Measurements from ENCODE around the gene CARMIL1.
"Not testable (repeated sequence)": the region's sequence is repeated elsewhere in the genome, so short reads cannot be mapped to it uniquely, and the experiment has no call there.

The CARMIL1 gene

DNA sequence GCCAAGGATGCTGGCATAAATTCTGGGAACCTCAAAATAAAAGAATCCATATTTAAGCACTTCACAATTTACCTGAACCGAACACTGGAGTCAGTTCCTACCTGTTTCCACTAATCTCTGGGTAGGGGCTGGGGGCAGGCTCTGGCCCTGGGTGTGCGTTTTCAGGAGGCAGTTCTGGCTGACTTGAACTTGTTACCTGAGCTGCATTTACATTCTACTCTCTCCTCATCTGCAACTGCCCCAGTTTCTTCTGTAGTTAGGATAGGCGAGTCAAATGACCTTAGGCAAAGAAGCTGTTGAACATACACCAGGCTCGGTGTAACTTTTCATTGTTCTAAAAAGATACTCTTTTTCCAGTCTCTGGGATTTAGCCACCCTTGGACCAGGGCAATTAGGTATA is 13.2 kb downstream of the CARMIL1 start:
- in situ Hi-C loops (cut with MboI; ENCODE audit: low sequenced_read_pairs, unreplicated experiment): no loop called here
- TF ChIP-seq, protein P1, sequence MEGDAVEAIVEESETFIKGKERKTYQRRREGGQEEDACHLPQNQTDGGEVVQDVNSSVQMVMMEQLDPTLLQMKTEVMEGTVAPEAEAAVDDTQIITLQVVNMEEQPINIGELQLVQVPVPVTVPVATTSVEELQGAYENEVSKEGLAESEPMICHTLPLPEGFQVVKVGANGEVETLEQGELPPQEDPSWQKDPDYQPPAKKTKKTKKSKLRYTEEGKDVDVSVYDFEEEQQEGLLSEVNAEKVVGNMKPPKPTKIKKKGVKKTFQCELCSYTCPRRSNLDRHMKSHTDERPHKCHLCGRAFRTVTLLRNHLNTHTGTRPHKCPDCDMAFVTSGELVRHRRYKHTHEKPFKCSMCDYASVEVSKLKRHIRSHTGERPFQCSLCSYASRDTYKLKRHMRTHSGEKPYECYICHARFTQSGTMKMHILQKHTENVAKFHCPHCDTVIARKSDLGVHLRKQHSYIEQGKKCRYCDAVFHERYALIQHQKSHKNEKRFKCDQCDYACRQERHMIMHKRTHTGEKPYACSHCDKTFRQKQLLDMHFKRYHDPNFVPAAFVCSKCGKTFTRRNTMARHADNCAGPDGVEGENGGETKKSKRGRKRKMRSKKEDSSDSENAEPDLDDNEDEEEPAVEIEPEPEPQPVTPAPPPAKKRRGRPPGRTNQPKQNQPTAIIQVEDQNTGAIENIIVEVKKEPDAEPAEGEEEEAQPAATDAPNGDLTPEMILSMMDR (IDR thresholded peaks at IDR 0.05; ENCODE audit: borderline replicate concordance, control extremely low read depth, extremely low read depth, insufficient read depth, missing control alignments): no peak
- DNase-seq (ENCODE audit: low spot score): no peak

- in situ Hi-C loops (cut with MboI; ENCODE audit: low sequenced_read_pairs, unreplicated experiment): no loop called here
- TF ChIP-seq, protein P1 (IDR thresholded peaks at IDR 0.05; ENCODE audit: borderline replicate concordance, control extremely low read depth, extremely low read depth, insufficient read depth, missing control alignments): no peak
- no peak for DNase-seq (ENCODE audit: low spot score)
These were observed 16.5 kb downstream of the CARMIL1 start for GRCh38 chr6:25295651-25296050.

DNA sequence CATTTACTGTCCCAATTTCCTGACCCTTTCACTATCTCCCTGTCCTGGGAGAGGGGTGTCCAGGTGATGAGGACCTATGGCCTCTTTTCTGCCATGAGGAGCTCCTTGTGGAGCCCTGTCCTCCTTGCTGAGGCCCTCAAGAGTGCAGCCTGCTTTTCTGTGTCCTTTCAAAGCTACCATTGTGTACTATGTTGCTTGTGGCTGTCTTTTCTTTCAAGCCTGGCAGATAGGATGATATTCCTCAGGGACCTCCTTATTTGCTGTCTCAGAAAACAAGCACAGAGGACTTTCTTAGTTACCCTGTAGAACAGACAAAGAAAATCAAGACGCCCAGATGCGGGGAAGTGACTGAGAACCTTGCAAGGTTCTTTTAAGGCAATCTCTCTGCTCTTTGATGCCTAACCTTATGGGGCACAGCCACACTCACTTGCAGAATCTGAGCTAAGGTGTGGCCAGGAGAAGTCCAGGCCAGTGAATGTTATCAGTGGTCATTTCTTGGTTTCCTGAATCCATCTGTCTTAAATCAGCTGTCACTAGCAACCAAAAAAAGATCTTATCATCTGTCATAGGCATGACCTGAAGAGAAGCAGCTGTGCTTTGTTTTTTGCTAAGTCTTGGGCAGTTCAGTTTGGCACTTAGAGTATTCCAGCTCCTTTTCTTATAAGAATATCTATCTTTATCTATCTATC is 17.2 kb downstream of the CARMIL1 start:
- TF ChIP-seq, protein P1 (IDR thresholded peaks at IDR 0.05; ENCODE audit: borderline replicate concordance, control extremely low read depth, extremely low read depth, insufficient read depth, missing control alignments): no peak
- in situ Hi-C loops (cut with MboI; ENCODE audit: low sequenced_read_pairs, unreplicated experiment): no loop called here
- no peak for DNase-seq (ENCODE audit: low spot score)

- TF ChIP-seq, protein P1 (IDR thresholded peaks at IDR 0.05; ENCODE audit: borderline replicate concordance, control extremely low read depth, extremely low read depth, insufficient read depth, missing control alignments): no peak
- no peak for DNase-seq (ENCODE audit: low spot score)
- in situ Hi-C loops (cut with MboI; ENCODE audit: low sequenced_read_pairs, unreplicated experiment): no loop called here
These were observed 17.9 kb downstream of the CARMIL1 start for GRCh38 chr6:25297039-25297441.

DNA sequence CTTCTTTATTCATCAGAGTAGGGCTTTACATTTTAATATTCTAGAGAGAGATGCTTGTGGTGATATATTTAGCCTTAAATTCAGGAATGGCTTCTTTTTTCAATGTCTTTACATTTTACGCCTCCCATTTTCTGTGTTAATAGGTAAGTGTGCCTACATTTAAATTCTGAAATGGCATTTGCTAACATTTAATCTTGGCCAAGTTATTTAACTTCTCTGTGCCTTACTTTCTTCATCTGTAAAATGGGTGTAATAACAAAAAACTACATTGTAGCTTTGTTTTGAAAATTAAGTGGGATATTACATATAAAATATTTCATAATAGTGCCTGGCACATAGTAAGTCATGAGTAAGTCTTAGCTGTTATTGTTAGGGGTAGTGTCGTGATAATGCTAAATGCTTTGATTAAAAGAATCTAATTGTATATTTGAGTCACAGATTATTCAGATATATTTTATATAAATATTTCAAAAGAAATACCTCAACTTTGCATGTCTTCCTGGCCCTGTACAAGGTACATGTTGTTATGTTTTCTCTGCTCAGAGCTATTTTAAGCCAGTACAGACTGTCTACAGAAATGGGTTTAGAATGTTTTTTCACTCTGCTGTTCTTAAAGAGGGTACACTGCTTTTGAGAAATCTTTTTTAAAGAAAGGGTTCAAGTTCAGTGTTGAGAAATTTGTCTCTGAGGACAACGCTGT is 18.8 kb downstream of the CARMIL1 start:
- TF ChIP-seq, protein P1 (IDR thresholded peaks at IDR 0.05; ENCODE audit: borderline replicate concordance, control extremely low read depth, extremely low read depth, insufficient read depth, missing control alignments): no peak
- in situ Hi-C loops (cut with MboI; ENCODE audit: low sequenced_read_pairs, unreplicated experiment): no loop called here
- DNase-seq (ENCODE audit: low spot score): no peak

DNA sequence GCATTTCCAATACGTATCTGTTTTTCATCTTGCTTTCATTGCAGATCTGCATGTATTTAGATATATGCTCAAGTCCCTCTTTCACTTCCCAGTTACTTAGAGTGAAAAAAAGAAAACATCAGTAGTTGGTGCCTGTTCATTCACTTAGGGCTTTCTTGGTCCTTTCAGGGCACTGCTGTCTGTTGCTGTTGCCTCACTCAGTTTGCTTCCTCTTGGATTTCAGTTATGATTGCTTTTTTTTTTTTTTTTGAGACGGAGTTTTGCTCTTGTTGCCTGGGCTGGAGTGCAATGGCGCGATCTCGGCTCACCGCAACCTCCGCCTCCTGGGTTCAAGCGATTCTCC is 19.3 kb downstream of the CARMIL1 start:
- in situ Hi-C loops (cut with MboI; ENCODE audit: low sequenced_read_pairs, unreplicated experiment): not testable (repeated sequence)

GRCh38 chr6:25301362-25301761 is 22.2 kb downstream of the CARMIL1 start:
- TF ChIP-seq, protein P1 (IDR thresholded peaks at IDR 0.05; ENCODE audit: borderline replicate concordance, control extremely low read depth, extremely low read depth, insufficient read depth, missing control alignments): no peak
- in situ Hi-C loops (cut with MboI; ENCODE audit: low sequenced_read_pairs, unreplicated experiment): no loop called here
- no peak for DNase-seq (ENCODE audit: low spot score)

More for the DNA sequence above, 19.3 kb downstream of the CARMIL1 start:
- not testable (repeated sequence) for DNase-seq (ENCODE audit: low spot score)

All from GM13976 (cell line).